Esophagus squamous epithelium (tissue), 5 donors: Measurements from ENCODE around the gene SELENOO. TPM values are rescaled to one million over a fixed set of nuclear protein-coding genes. Genes with fewer than 3 reads are reported as not detected.

Experiments
- DNase-seq: peaks from one replicate; lab custom pipeline; 2025; lab: John Stamatoyannopoulos, UW
- H3K27ac ChIP-seq, 4 donors: fragments of 200-600 bp; sonication (generic); one replicate each; pipeline ENCODE4 v1.5.1; 2016 to 2019; ENCODE audit warnings: mild to moderate bottlenecking in 1 of 4
- H3K27me3 ChIP-seq, 4 donors: fragments of 200-600 bp; sonication (generic); 1 replicate in 3 of 4; 2 replicates in 1 of 4; pipeline versions ENCODE4 v1.5.1 to v1.6.0; 2017 to 2021; ENCODE audit warnings: antibody characterized with exemption in 1 of 4
- H3K36me3 ChIP-seq, 3 donors: fragments of 200-600 bp; sonication (generic); one replicate each; pipeline ENCODE4 v1.5.1; 2016 to 2019
- H3K4me1 ChIP-seq, 3 donors: fragments of 200-600 bp; sonication (generic); one replicate each; pipeline ENCODE4 v1.5.1; 2017 to 2019
- H3K4me3 ChIP-seq, 4 donors: fragments of 200-600 bp; sonication (generic); 1 replicate in 3 of 4; 2 replicates in 1 of 4; pipeline ENCODE4 v1.5.1; 2016 to 2019; ENCODE audit warnings: mild to moderate bottlenecking in 2 of 4, moderate library complexity in 1 of 4
- H3K9me3 ChIP-seq, 3 donors: fragments of 200-600 bp; sonication (generic); one replicate each; pipeline ENCODE4 v1.5.1; 2016 to 2019
- CTCF ChIP-seq, 6 experiments: fragments of 450-650 bp in 4 of 6; fragments of 200-600 bp in 2 of 6; sonication (generic) in 2 of 6; IDR thresholded peaks; one replicate each; pipeline ENCODE4 v1.5.1; 2016 to 2019; ENCODE audit warnings: antibody characterized with exemption in 6 of 6, mild to moderate bottlenecking in 4 of 6, moderate library complexity in 4 of 6
- POLR2A ChIP-seq, 4 donors: fragments of 450-650 bp; IDR thresholded peaks; one replicate each; pipeline ENCODE4 v1.6.1; 2017; ENCODE audit warnings: antibody characterized with exemption in 4 of 4, mild to moderate bottlenecking in 4 of 4, moderate library complexity in 3 of 4
- WGBS, 2 donors: methylation state at CpG; one replicate each; pipeline ENCODE4 v1.1.5; 2018; 5-methylcytosine and 5-hydroxymethylcytosine counted together
- intact Hi-C: fragments of 100-400 bp; cut with DNase I; formaldehyde crosslinking; loops from one replicate; pipeline ENCODE4 v1.15.0; 2022
- total RNA-seq, 4 donors: library from RNA; depleted of rRNA; stranded (reverse); fragments of >200 nt; gene quantifications; one replicate each; pipeline ENCODE4 v1.1.0, GENCODE V29; 2016
- donor health status: DM: yes; HTN: yes; CAD: no.

Gene SELENOO
- total RNA-seq, 4 donors from 2014 or later, result 23.9 to 36.3 (median 27.0) TPM

DNA sequence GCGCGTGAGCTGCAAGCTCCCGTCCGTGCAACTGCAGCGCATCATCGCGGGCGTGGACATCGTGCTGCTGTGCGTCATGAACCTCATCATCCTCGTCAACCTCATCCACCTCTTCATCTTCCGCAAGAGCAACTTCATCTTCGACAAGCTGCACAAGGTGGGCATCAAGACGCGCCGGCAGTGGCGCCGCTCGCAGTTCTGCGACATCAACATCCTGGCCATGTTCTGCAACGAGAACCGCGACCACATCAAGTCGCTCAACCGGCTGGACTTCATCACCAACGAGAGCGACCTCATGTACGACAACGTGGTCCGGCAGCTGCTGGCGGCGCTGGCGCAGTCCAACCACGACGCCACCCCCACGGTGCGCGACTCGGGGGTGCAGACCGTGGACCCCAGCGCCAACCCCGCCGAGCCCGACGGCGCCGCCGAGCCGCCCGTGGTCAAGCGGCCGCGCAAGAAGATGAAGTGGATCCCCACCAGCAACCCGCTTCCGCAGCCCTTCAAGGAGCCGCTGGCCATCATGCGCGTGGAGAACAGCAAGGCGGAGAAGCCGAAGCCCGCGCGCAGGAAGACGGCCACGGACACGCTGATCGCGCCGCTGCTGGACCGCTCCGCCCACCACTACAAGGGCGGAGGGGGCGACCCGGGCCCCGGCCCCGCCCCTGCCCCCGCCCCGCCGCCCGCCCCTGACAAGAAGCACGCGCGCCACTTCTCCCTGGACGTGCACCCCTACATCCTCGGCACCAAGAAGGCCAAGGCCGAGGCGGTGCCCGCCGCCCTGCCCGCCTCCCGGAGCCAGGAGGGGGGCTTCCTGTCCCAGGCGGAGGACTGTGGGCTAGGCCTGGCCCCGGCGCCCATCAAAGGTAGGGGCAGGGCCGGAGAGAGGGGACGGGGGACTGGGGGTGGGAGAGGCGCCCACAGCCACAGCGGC lies 23.0 kb upstream of the SELENOO start:
- Histone ChIP-seq H3K36me3 (no peaks in the 10 kb centered on the region), H3K27me3 (peaks cover 0 to 52% (median 0%) of the 10 kb centered on the region in 4 donors), H3K9me3 (no peaks in the 10 kb centered on the region), H3K4me1 (peaks cover 0 to 8% (median 5%) of the 10 kb centered on the region in 3 donors), H3K27ac (no peak overlapping the region), H3K4me3 (no peak overlapping the region)
- 92 to 97% methylated on average over 18 to 30 of the region's 98 CpGs for WGBS, 2 donors
- no peak for TF ChIP-seq POLR2A (IDR thresholded peaks at IDR 0.05)
- TF ChIP-seq CTCF (IDR thresholded peaks at IDR 0.05), result no peak
- DNase-seq, result no peak
- intact Hi-C loops, result no loop called here

DNA sequence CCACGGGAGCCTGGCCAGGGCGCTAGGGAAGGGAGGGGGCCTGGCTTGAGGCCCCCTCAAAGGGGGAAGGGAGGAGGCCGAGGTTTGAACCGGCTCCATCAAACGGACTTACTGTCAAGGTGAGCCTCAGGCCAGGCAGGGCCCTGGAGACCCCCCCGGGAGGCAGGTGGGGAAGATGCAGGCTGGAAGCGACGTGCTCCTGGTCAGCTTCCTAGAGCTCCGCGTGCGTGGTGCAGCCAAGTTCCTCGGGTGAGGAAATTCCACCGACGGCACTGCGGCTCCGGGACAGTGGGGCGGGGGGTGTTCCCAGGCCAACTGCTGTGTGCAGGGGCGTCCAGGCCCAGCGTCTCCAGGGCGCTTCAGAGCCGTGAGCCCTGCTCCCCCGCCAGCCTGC lies 22.3 kb upstream of the SELENOO start:
- DNase-seq, result no peak
- Histone ChIP-seq H3K27ac (no peak overlapping the region), H3K4me3 (no peak overlapping the region), H3K36me3 (no peaks in the 10 kb centered on the region), H3K9me3 (no peaks in the 10 kb centered on the region), H3K4me1 (peaks cover 6 to 15% (median 9%) of the 10 kb centered on the region in 3 donors), H3K27me3 (peaks cover 0 to 47% (median 0%) of the 10 kb centered on the region in 4 donors)
- 83 to 92% methylated on average over 1 to 5 of the region's 22 CpGs for WGBS, 2 donors
- intact Hi-C loops, result no loop called here
- TF ChIP-seq CTCF (IDR thresholded peaks at IDR 0.05), result no peak
- TF ChIP-seq POLR2A (IDR thresholded peaks at IDR 0.05), result no peak

GRCh38 chr22:50178871-50179869 lies 21.6 kb upstream of the SELENOO start:
- no peak for DNase-seq
- intact Hi-C loops, result no loop called here
- no peaks in the 10 kb centered on the region for H3K9me3 ChIP-seq
- WGBS, 2 donors, result 69 to 93% methylated on average over 8 to 15 of the region's 64 CpGs
- H3K4me3 ChIP-seq, result no peak overlapping the region
- H3K27me3 ChIP-seq, result peaks cover 0 to 41% (median 0%) of the 10 kb centered on the region in 4 donors
- H3K27ac ChIP-seq, result no peak overlapping the region
- no peaks in the 10 kb centered on the region for H3K36me3 ChIP-seq
- TF ChIP-seq CTCF (IDR thresholded peaks at IDR 0.05) (no peak), POLR2A (IDR thresholded peaks at IDR 0.05) (no peak)
- H3K4me1 ChIP-seq, result peaks cover 12 to 22% (median 13%) of the 10 kb centered on the region in 3 donors

- H3K27me3 ChIP-seq, result peaks cover 0 to 35% (median 0%) of the 10 kb centered on the region in 4 donors
- intact Hi-C loops, result no loop called here
These were observed 20.7 kb upstream of the SELENOO start for GRCh38 chr22:50179937-50180726.

More at GRCh38 chr22:50179937-50180726, 20.7 kb upstream of the SELENOO start:
- H3K9me3 ChIP-seq, result no peaks in the 10 kb centered on the region
- no peak for DNase-seq
- no peak overlapping the region for H3K4me3 ChIP-seq
- H3K4me1 ChIP-seq, result peaks cover 19 to 32% (median 22%) of the 10 kb centered on the region in 3 donors
- WGBS, 2 donors, result 55 to 75% methylated on average over 20 to 38 of the region's 39 CpGs
- no peaks in the 10 kb centered on the region for H3K36me3 ChIP-seq
- no peak for TF ChIP-seq POLR2A (IDR thresholded peaks at IDR 0.05)
- TF ChIP-seq CTCF (IDR thresholded peaks at IDR 0.05), result no peak
- H3K27ac ChIP-seq, result no peak overlapping the region
